WTC11 (cell line): ENCODE data around the gene H1-8. TPM values are rescaled to one million over a fixed set of nuclear protein-coding genes. Genes with fewer than 3 reads are reported as not detected.

Experiments used
- ATAC-seq: fragments of 200-7000 bp; cut with Tn5 transposase; 2 replicates; pipeline ENCODE4 v1.10.0; 2021; ENCODE audit warnings: mild to moderate bottlenecking, moderate library complexity
- CTCF ChIA-PET: fragments of 300-600 bp; sonication (Branson Sonifier 250); formaldehyde crosslinking; loops from one replicate; lab custom pipeline; 2021; ENCODE audit warnings: antibody characterized with exemption; lab: Charles Lee
- POLR2A ChIA-PET: fragments of 350-600 bp; sonication (Branson Sonifier 250); formaldehyde crosslinking; loops from one replicate; lab custom pipeline; 2021; ENCODE audit warnings: antibody characterized with exemption; lab: Charles Lee
- DNase-seq: peaks from one replicate; pipeline ENCODE4 v3.0.0; 2021; ENCODE audit warnings: low spot score
- H3K27ac Mint-ChIP-seq: 2 replicates; pipeline ENCODE4 v1.8.0; 2021; ENCODE audit warnings: mixed read lengths
- H3K27me3 Mint-ChIP-seq: 2 replicates; pipeline ENCODE4 v1.8.0; 2021; ENCODE audit warnings: low read depth, mild to moderate bottlenecking, moderate library complexity, mixed read lengths
- H3K36me3 Mint-ChIP-seq: 2 replicates; pipeline ENCODE4 v1.8.0; 2021; ENCODE audit warnings: mixed read lengths
- H3K4me1 Mint-ChIP-seq: 2 replicates; pipeline ENCODE4 v1.8.0; 2022; ENCODE audit warnings: mixed read lengths
- H3K4me3 Mint-ChIP-seq: 2 replicates; pipeline ENCODE4 v1.8.0; 2021; ENCODE audit warnings: mild to moderate bottlenecking, moderate library complexity, mixed read lengths
- H3K9me3 Mint-ChIP-seq: 2 replicates; pipeline ENCODE4 v1.8.0; 2021; ENCODE audit warnings: mixed read lengths
- ATF1 ChIP-seq: sonication (generic); formaldehyde crosslinking; IDR thresholded peaks from 2 replicates; pipeline ENCODE4 v1.8.1; 2023; ENCODE audit warnings: mild to moderate bottlenecking, moderate library complexity, missing genetic modification reagents
- E2F4 ChIP-seq: sonication (generic); formaldehyde crosslinking; IDR thresholded peaks from 2 replicates; pipeline ENCODE4 v1.8.1; 2022; ENCODE audit warnings: low read depth, mild to moderate bottlenecking, moderate library complexity, missing genetic modification reagents, borderline replicate concordance
- ETV6 ChIP-seq: sonication (generic); formaldehyde crosslinking; IDR thresholded peaks from 2 replicates; pipeline ENCODE4 v1.8.1; 2022; ENCODE audit warnings: mild to moderate bottlenecking, missing genetic modification reagents
- FOXP4 ChIP-seq: sonication (generic); formaldehyde crosslinking; IDR thresholded peaks from 2 replicates; pipeline ENCODE4 v1.8.0; 2022; ENCODE audit warnings: mild to moderate bottlenecking, missing genetic modification reagents
- IRF1 ChIP-seq: sonication (generic); formaldehyde crosslinking; IDR thresholded peaks from 2 replicates; pipeline ENCODE4 v1.8.0; 2023; ENCODE audit warnings: missing genetic modification reagents
- MYBL2 ChIP-seq: sonication (generic); formaldehyde crosslinking; IDR thresholded peaks from 2 replicates; pipeline ENCODE4 v1.8.1; 2023; ENCODE audit warnings: mild to moderate bottlenecking, moderate library complexity, missing genetic modification reagents
- RELA ChIP-seq: sonication (generic); formaldehyde crosslinking; IDR thresholded peaks from 2 replicates; pipeline ENCODE4 v1.8.1; 2022; ENCODE audit warnings: missing genetic modification reagents, mild to moderate bottlenecking, borderline replicate concordance
- SMAD4 ChIP-seq: sonication (generic); formaldehyde crosslinking; IDR thresholded peaks from 2 replicates; pipeline ENCODE4 v1.8.0; 2022; ENCODE audit warnings: mild to moderate bottlenecking, missing genetic modification reagents
- ZNF232 ChIP-seq: sonication (generic); formaldehyde crosslinking; IDR thresholded peaks from 2 replicates; pipeline ENCODE4 v1.8.0; 2022; ENCODE audit warnings: mild to moderate bottlenecking, missing genetic modification reagents
- ZNF263 ChIP-seq: sonication (generic); formaldehyde crosslinking; IDR thresholded peaks from 2 replicates; pipeline ENCODE4 v1.8.1; 2022; ENCODE audit warnings: low read depth, mild to moderate bottlenecking, moderate library complexity, missing genetic modification reagents
- ZNF317 ChIP-seq: sonication (generic); formaldehyde crosslinking; IDR thresholded peaks from 2 replicates; pipeline ENCODE4 v1.8.1; 2023; ENCODE audit warnings: low read depth, mild to moderate bottlenecking, moderate library complexity, missing genetic modification reagents, borderline replicate concordance
- total RNA-seq: library from RNA; stranded (reverse); gene quantifications from 3 replicates; pipeline ENCODE4 v1.2.3, GENCODE V29; 2021
- TF ChIP-seq, protein P1 (sequence below): sonication (generic); formaldehyde crosslinking; IDR thresholded peaks from 2 replicates; pipeline ENCODE4 v1.8.1; 2022; ENCODE audit warnings: missing genetic modification reagents, borderline replicate concordance
- TF ChIP-seq, protein P2 (sequence below): sonication (generic); formaldehyde crosslinking; IDR thresholded peaks from 2 replicates; pipeline ENCODE4 v1.8.0; 2022; ENCODE audit warnings: mild to moderate bottlenecking, missing genetic modification reagents
- TF ChIP-seq, protein P3 (sequence below): fragments of 250-450 bp; sonication (Bioruptor Pico); conservative IDR thresholded peaks from 2 replicates; pipeline ENCODE4 v1.9.0; 2021; ENCODE audit warnings: mild to moderate bottlenecking
- TF ChIP-seq, protein P4 (sequence below): fragments of 250-450 bp; sonication (Bioruptor Pico); IDR thresholded peaks from 2 replicates; pipeline ENCODE4 v1.9.0; 2021; ENCODE audit warnings: mild to moderate bottlenecking
- TF ChIP-seq, protein P5 (sequence below): sonication (generic); formaldehyde crosslinking; IDR thresholded peaks from 2 replicates; pipeline ENCODE4 v1.8.1; 2023; ENCODE audit warnings: mild to moderate bottlenecking, missing genetic modification reagents, moderate library complexity

H1-8 gene
- total RNA-seq, 1 experiment from 2014 or later = not detected

DNA sequence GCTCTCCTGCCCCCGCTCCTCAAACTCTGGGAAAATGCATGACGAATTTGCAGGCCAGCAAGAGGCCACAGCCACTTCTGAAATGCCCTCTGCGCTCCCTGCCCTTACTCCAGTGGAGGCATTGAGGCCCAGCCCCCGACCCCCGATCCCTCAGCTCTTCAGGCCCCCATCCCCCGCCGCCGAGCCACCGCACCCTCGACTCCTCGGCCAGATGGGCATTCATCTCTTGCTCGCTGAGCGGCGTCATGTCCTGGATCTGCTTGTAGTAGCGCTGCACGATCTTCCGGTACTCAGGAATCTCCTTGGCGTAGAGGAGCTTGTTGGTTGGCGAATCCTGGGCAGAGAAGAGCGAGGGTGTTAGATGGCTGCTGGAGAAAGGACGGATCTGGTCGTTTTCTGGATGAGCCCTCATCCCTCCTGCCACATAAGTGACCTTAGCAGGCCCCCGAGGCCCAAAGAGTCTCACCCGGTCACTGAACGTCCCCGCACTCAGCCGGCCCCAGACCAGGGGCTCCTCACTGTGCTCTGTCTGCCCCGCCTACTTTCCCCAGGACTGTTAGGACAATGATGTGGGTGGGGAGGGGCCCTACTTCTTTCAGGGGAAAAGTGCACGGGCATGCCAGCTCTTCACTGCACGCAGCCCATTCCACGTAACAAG, 14.0 kb downstream of the H1-8 start (continued):
- TF ChIP-seq, protein P1, sequence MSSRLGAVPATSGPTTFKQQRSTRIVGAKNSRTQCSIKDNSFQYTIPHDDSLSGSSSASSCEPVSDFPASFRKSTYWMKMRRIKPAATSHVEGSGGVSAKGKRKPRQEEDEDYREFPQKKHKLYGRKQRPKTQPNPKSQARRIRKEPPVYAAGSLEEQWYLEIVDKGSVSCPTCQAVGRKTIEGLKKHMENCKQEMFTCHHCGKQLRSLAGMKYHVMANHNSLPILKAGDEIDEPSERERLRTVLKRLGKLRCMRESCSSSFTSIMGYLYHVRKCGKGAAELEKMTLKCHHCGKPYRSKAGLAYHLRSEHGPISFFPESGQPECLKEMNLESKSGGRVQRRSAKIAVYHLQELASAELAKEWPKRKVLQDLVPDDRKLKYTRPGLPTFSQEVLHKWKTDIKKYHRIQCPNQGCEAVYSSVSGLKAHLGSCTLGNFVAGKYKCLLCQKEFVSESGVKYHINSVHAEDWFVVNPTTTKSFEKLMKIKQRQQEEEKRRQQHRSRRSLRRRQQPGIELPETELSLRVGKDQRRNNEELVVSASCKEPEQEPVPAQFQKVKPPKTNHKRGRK = no peak
- no peak for TF ChIP-seq E2F4 (CRISPR knock-in tag)
- no peak for TF ChIP-seq MYBL2 (CRISPR knock-in tag)
- no peak for TF ChIP-seq ZNF232 (CRISPR knock-in tag)
- no peak for TF ChIP-seq ZNF317
- TF ChIP-seq, all 79 proteins: peak for 0

DNA sequence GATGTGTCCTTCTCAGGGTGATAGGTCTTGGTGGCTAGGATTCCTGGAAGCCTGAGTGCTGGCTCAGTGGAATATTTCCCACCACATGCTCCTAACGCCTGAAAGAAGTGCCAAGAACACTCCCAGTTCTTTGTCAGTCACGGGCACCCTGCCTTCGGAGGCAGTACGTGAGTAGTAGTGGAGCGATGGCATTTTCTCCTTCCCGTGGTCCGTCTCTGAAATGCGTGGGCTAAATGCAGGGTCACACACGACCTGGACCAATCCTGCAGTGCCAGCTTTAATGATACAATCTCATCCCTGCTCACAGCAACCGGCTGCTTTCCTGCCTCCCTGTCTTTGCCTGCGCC, 14.5 kb downstream of the H1-8 start:
- POLR2A ChIA-PET = no interaction called here
- H3K36me3 Mint-ChIP-seq = peaks cover 5% of the 10 kb centered on the region
- no peak for ATAC-seq
- H3K4me1 Mint-ChIP-seq = peaks cover 44% of the 10 kb centered on the region
- H3K9me3 Mint-ChIP-seq = no peaks in the 10 kb centered on the region
- TF ChIP-seq RELA = no peak
- TF ChIP-seq FOXP4 (CRISPR knock-in tag) = no peak
- TF ChIP-seq SMAD4 (CRISPR knock-in tag) = no peak
- TF ChIP-seq ZNF263 (CRISPR knock-in tag) = no peak
- TF ChIP-seq, protein P2, sequence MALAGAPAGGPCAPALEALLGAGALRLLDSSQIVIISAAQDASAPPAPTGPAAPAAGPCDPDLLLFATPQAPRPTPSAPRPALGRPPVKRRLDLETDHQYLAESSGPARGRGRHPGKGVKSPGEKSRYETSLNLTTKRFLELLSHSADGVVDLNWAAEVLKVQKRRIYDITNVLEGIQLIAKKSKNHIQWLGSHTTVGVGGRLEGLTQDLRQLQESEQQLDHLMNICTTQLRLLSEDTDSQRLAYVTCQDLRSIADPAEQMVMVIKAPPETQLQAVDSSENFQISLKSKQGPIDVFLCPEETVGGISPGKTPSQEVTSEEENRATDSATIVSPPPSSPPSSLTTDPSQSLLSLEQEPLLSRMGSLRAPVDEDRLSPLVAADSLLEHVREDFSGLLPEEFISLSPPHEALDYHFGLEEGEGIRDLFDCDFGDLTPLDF = no peak
- TF ChIP-seq, protein P3, sequence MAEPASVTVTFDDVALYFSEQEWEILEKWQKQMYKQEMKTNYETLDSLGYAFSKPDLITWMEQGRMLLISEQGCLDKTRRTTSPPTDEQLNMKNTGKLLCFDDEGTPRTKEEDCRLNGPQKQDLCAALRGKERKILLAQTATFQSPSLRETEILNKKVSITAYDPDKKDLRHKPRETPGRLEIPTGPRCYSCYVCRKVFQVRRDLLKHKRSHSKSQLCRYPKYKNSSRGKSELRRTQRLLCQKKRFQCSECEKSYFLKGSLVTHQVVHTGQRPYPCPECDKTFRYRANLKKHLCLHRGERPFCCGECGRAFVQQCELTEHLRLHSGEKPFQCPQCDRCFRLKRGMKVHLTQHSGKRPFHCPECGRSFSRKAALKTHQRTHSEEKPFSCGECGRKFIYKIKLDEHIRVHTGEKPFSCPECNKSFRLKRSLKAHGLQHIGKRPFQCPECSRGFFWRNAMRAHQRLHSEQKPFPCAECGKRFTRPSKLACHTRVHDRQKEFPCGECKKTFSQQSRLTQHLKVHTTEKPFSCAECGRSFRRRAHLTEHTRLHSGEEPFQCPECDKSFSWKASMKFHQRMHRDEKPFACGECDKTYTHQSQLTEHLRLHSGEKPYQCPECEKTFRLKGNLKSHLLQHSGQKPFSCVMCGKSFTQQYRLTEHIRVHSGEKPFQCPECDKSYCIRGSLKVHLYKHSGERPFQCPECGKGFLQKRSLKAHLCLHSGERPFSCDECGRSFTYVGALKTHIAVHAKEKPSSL (CRISPR knock-in tag) = no peak
- no peak for DNase-seq
- 0 out of 2 replicates have a peak overlapping the region, but pooled peaks have one; percentile 4 for H3K27ac Mint-ChIP-seq
- CTCF ChIA-PET = interaction anchor here (1.7 to 2.2 kb wide), 2 partner anchors 67 to 174 kb away, joined by 4 to 9 read pairs; no protein-coding TSS in a partner anchor
- H3K4me3 Mint-ChIP-seq = no peak overlapping the region
- H3K27me3 Mint-ChIP-seq = no peaks in the 10 kb centered on the region

- H3K4me1 Mint-ChIP-seq = peaks cover 39% of the 10 kb centered on the region
- DNase-seq = no peak
- peaks cover 5% of the 10 kb centered on the region for H3K36me3 Mint-ChIP-seq
- H3K27me3 Mint-ChIP-seq = no peaks in the 10 kb centered on the region
- no peaks in the 10 kb centered on the region for H3K9me3 Mint-ChIP-seq
- ChIA-PET POLR2A (no interaction called here), CTCF (interaction anchor here (0.6 to 2.2 kb wide), 3 partner anchors 68 to 907 kb away, joined by 4 to 9 read pairs (median 7); no protein-coding TSS in a partner anchor)
- H3K27ac Mint-ChIP-seq = peak overlapping the region; percentile 4
- no peak for ATAC-seq
- H3K4me3 Mint-ChIP-seq = no peak overlapping the region
- TF ChIP-seq, protein P4, sequence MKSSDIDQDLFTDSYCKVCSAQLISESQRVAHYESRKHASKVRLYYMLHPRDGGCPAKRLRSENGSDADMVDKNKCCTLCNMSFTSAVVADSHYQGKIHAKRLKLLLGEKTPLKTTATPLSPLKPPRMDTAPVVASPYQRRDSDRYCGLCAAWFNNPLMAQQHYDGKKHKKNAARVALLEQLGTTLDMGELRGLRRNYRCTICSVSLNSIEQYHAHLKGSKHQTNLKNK (CRISPR knock-in tag) = no peak
- no peak for TF ChIP-seq IRF1 (CRISPR knock-in tag)
- TF ChIP-seq ATF1 (CRISPR knock-in tag) = no peak
- TF ChIP-seq, protein P5, sequence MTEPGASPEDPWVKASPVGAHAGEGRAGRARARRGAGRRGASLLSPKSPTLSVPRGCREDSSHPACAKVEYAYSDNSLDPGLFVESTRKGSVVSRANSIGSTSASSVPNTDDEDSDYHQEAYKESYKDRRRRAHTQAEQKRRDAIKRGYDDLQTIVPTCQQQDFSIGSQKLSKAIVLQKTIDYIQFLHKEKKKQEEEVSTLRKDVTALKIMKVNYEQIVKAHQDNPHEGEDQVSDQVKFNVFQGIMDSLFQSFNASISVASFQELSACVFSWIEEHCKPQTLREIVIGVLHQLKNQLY (CRISPR knock-in tag) = no peak
- no peak for TF ChIP-seq ETV6
Observed at GRCh38 chr3:129558081-129558771, 15.3 kb downstream of the H1-8 start.
